ENCODE data around the gene TTC6.

- no peak for TF ChIP-seq POLR2AphosphoS5 (IDR thresholded peaks at IDR 0.05)
- no peak for TF ChIP-seq POLR2A (IDR thresholded peaks at IDR 0.05)
- TF ChIP-seq CTCF (IDR thresholded peaks at IDR 0.05): no peak
- no peak for TF ChIP-seq EP300 (IDR thresholded peaks at IDR 0.05)
These were observed 36.7 kb upstream of the TTC6 start for GRCh38 chr14:37558740-37559139.
